Measurements from ENCODE around the gene GALNT14. TPM values are rescaled to one million over a fixed set of nuclear protein-coding genes. Genes with fewer than 3 reads are reported as not detected.

Gene GALNT14
- total RNA-seq, 1 donor from 2014 or later, result 0.55 TPM

DNA sequence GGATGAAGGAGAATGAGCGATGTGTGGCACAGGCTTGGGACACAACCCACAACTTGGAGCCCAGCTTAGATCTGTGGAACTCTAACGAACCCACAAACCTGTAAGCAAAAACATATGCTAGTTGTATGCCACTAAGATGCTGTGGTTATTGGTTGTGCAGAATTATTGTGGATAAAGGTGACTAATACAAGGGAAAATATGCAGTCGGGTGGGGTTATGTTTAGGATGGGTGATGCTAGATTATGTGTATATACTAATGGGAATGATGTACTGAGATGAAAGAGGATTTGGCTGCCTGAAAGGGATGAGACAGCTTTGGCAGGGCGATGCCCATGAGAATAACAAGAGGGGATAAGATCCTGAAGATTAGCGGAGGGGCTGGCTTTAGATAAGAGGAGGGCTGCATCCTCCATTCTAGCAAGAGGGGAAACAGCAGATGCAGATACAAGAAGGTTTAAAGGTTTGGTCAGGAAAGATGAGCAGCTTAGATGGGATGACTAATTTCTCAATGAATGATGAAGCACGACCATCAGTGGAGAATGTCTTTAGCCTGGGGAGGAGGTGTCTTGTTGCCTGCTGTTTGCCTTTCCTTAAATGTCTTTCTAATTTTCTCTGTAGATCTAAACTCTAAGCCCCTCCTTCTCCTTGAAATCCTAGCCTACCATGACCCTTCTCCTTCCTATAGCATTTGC lies 49.6 kb downstream of the GALNT14 start:
- ATAC-seq (no peak), DNase-seq (ENCODE audit: low spot score) (no peak)

DNA sequence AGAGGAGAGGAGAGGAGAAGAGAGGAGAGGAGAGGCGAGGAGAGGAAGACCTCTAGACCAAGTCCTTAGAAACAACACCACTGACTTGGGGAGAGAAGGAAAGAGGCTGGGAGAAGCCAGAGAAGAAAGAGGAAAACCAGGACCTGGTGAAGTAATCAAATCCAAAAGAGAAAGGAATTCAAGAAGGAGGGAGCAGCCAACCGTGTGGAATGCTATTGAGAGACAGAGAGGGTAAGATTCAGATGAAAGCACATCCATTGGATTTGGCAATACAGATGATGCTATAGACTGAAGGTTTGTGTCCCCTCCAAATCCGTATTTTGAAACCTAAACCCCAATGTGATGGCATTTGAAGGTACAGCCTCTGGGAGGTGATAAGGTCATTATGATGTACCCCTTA lies 50.7 kb downstream of the GALNT14 start:
- DNase-seq (ENCODE audit: low spot score), result no peak
- ATAC-seq, result no peak

DNA sequence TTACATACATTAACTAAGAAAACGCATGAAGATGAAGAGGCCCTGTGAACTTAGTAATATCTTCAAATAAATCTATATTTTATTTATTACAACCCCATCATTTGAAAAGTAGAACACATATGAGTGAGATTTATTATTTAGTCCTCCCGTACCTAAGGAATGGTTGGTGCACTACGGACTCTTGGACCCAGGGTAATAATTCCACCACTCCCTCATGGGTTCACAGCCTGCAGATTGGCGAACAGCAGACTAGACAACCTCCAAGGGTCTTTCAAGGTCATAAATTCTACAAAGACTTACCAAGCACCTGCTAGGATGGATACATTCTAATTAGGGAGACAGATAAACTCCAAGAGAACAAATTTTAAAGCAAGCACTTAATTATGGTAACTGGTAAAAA lies 51.6 kb downstream of the GALNT14 start:
- ATAC-seq (no peak), DNase-seq (ENCODE audit: low spot score) (no peak)

DNA sequence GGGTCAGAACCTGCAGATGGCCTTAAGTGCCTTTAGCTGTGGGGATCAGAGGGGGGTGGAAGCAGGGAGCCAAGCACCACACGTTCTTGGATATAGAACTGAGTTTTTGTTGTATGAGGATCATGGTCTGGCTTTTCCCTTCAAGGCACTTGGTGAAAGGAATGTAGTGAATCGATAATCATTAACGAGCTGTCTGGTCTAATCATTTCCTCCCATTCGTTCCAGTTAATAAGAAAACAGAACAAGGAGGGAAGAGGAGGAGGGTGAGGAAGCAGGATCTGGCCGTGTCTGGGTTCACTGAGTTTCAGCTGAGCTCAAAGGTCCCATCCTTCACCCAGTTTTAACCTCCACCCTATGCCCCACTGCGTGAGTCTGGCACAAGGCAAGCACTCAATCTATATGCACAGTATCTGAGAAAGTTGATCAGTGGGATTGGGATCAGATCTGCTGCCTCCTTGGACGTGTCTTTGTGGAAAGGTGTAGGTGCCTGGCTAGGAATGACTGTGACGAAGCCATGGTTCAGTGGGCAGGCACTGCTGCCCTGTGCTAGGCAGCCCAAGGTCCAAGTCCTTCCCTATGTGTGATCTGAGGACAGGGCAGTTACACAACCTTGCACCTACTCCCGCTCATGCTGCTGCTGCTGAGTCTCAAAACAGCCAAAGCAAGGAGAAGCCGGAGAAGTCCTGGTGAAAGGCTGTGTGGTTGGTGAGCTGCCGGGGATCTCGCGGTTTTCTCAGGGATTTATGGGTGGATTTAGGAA lies 54.8 kb downstream of the GALNT14 start:
- ATAC-seq (peak; percentile 97), DNase-seq (ENCODE audit: low spot score) (peak; percentile 52)

DNA sequence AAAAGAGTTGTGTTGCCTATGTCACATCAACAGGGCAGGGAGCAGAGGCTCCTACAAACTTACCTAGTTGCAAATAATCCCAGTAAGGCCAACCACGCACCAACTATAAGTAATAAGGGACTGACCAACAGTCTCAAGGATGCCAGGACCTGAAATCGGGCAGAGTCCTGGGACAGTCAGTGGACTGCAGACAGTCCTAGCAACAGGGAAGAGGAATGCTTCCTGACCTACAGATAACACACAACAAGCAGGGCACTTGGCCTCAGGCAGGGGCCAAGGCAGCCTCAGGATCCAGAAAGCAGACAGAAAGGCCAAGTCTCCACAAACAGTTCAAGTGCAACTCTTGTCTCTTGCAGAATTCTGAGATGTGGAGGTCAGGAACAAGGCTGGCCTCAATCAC lies 56.2 kb downstream of the GALNT14 start:
- ATAC-seq (peak; percentile 8), DNase-seq (ENCODE audit: low spot score) (no peak)

DNA sequence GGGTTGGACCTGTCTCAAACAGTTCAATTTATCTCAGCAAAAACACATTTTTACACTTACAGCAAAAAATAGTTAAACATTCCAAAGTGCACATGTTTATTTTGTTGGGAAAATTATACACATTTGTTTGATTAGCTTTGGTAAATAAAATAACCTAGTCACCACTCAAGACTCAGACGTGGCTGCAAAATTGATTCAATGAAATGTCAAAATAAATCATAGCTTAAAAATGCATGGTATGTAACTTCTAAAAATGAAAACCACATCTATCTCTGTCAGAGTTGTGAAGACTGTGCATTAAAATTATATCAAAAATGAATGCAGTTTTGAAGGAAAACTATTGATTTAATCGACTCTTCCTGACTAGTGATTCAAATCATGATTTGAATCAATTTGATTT lies 56.7 kb downstream of the GALNT14 start:
- DNase-seq (ENCODE audit: low spot score) (no peak), ATAC-seq (no peak)

DNA sequence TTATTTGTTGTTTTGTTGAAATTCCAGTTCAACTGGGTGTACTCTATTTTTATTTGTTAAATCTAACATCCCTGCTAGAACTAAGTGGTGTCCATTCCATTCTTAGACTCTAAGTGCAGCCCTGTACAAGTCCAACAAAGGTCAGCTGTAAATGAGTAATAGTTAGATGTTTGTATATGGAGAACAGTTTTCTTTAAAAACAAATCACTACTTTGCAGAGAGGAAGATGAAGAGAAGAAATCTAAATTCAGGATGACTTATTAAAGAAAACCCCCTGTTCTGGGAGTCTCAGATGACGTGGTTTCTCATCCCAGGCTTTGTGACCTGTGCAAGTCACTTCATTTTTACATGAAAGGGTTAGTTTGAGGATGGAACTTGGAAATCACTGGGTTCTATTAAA lies 57.9 kb downstream of the GALNT14 start:
- ATAC-seq, result no peak
- no peak for DNase-seq (ENCODE audit: low spot score)

DNA sequence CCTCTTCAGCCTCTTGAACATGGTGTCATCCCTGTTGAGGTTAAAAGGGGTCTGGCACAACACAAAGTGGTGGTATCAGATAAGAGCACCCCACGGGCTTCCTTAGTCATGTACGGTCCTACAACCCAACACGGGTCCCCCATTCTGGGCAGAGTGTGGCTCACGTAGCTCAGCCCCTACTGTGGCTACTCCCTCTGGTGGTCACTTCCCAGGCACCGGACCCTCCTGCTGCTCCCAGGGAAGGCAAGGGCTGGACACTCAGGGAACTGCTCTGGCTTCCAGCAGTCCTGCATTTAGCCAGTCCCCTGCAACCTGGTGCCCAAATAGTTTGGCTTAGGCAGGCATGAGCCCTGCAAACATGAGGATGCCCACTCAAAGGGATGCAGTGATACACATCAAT lies 58.6 kb downstream of the GALNT14 start:
- DNase-seq (ENCODE audit: low spot score), result no peak
- no peak for ATAC-seq

DNA sequence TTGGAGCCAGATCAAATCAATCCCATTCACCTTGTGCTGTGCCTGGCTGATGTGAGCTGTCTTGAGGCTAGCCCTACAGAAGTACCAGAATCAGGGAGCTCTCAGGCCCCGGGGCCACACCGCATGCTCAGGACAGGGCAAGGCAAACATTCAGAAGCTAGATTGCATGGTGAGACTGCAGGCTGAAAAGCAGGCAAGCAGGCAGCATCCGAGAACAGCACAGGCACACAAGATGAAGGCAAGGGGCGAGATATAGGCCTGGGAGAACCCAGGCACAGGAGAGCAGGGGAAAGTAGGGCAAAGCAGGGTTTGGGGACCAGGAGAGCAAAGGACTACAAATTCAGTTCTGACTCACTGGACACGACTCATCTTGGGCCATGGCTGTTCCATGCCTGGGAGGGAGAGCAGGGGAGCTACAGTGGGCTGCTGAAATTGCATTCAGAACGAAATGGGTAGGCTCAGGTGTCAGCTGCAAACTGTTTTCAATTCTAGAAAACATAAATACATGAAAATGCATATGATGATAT lies 59.6 kb downstream of the GALNT14 start:
- DNase-seq (ENCODE audit: low spot score) (no peak), ATAC-seq (no peak)

DNA sequence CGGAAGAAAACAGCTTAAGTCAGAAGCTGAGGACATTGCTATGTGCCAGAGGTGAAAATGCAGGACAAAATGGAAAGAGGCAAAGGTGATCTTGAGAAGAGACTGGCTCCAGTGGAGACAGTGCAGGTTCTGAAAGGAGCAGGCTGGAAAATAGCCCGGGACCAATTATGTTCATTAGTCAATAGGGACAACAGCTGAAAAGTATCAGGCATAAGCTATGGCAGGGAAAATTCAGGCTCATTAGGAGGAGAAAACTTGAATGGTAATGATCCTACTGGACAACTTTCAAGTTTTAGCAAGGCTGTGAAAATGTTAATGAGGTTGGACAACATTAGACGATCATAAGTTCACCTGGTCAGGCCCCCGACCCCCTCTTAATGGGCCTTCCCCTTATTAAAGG lies 60.2 kb downstream of the GALNT14 start:
- ATAC-seq (no peak), DNase-seq (ENCODE audit: low spot score) (no peak)

DNA sequence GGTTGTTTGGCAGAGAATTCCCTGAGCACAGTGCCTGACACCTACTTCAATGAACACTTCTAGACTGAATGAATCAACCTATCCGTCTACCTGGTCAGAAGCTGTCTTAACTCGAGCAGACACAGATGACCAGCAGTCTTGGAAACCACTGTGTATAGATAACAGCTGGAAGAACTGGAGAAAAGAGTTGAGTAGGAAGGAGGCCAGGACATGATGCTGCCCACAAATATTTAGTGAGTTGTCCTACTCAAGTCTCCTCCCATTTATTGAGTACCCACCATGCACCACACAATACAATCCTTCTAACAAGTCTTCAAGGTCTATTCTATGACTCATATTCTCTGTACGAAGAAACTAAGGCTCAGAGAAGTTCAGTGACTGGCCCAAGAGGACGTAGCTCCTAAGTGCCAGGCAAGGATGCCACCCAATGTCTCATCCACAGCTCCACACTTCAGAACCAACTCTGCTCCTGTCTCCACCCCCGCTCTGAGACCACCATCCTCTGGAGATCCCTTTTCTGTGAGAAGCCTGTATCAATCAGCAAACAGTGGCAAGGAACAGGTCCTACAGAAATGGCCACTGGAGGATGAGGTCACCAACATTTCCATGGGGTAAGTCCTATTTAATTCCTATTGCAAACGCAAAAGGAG lies 62.2 kb downstream of the GALNT14 start:
- DNase-seq (ENCODE audit: low spot score) (peak; percentile 18), ATAC-seq (no peak)

DNA sequence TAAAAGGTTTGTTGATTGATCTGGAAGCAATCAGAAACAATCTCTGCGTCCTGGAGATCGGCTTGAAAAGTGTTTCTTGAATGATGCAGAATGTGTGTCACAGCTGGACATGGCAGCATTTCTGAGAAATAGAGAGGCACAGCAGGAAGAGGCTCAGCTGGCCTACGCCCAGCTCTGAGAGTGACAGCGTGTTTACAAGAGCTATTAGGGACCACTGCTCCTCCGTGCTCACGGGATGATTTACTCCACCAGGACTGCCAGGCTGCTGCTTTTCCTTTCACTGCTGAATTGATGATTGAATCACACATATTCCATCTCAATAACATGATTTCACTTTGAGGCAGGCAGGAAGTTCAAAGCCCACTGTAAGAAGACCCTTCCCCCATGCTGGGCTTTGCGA lies 62.8 kb downstream of the GALNT14 start:
- no peak for ATAC-seq
- DNase-seq (ENCODE audit: low spot score), result no peak

DNA sequence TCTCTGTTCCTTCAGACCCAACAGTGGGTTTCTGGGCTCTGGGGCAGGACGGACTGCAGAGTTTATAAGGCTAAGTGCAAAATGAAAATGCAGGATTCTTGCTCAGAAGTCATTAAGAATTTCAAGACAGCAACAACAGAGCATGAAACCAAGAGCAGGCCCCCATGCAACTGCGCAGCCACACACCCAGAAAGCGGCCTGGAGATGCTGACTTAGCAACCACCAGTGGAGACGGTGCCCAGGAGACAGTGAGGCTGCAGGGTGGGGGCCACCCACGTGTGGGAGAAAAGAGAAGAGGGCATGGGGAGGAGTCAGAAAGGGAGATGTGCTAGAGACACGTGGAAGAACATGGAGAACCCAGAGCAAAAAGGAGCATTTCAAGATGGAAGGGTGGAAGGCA lies 66.5 kb downstream of the GALNT14 start:
- ATAC-seq, result no peak
- DNase-seq (ENCODE audit: low spot score), result no peak

DNA sequence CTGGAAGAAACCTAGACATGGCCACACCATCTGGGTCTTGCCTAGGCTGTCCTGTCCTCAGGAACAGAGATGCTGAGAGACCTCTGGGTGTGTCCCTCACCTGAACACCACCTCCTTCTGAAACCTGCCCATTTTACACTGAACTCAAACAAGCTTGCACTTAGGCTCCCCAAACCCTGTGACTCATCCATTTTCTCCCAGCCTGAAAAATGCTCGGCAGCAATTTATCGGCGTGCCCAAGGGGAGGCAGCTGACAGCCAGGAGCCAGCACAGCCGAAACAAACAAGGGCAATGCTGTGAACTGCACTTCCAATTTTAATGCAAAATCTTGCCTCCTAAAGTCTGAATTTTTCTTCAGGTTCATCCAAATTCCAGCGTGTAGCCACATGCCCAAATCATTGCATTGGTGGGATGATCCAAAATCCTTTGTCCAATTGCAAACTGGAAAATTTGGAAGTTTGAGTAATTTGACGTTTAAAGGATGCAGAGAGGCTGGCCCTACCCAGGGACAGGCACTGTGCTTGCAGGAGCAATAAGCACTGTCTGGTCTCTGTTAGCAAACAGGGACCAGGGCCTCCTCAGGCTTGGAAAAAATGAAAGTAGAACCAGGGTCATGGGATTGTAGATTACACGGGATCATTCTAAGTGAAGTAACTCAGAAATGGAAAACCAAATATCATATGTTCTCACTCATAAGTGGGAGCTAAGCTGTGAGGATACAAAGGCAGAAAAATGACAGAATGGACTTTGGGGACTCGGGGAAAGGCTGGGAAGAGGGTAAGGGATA lies 67.7 kb downstream of the GALNT14 start:
- ATAC-seq (no peak), DNase-seq (ENCODE audit: low spot score) (no peak)

DNA sequence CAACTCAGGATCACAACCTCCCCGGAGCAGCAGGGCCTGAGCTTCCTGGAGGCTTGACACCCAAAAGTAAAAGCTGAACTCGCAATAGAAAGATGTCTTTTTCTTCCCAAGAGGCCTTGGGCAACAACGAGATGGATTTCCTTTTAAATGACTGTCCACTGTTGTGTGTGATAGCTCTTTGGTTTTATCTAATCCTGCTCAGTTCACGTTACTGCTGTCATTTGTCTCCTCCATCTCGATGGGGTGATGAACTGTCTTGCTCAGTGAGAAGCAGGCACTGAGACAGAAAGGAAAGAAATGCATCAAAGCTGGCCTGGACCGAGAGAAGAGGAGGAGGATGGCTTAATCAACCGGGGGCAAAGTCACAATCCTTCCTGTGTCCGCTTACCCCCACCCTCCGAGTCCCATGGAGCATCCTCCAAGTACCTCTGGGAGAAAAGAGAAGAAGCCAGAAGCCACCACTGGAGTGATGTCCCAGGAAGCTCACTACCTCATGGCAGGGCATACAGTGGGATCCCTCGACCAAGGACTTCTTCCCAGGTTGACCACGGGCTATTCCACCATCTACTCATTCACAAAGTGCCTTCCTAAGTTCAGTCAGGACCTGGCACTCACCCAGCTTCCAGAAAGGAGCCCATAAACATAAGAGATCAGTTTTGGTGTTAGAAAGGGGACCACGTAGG lies 68.5 kb downstream of the GALNT14 start:
- ATAC-seq (no peak), DNase-seq (ENCODE audit: low spot score) (no peak)

DNA sequence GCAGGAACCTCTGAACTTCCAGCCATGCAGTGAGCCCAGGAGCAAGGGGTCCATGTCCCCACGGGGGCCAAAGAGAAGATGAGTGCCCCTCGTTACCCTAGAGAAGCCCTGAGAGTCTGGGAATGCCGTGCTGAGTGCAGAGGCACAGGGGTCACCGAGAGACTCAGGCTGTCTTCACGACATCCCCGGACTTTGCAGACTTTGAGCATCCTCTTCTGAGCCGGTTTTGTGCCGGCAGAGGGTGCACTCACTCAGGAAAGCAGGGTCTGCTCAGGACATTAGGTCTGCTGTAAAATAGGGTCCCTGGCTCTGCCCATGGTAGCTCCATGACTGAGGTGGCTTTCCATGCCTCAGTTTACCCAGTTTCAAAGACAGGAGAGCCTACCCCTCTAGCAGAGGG lies 71.0 kb downstream of the GALNT14 start:
- no peak for DNase-seq (ENCODE audit: low spot score)
- no peak for ATAC-seq

DNA sequence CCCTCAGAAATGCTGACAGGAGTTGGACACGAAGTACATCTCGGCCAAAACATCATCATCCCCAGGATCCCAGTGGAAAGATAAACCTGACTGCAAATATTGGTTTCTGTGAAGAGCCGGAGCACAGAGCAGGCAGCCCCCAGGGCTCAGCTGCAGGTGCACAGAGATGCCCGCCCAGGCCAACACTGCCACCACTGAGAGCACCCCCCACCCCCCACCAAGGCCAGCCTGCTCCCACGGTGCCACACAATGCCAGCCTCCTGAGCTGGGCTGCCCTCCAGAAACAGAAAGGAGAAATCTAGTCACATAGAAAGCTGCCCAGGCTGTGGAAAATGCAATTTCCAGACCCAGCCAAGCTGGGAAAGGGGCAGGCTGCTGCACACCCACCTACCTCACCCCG lies 71.7 kb downstream of the GALNT14 start:
- ATAC-seq, result no peak
- no peak for DNase-seq (ENCODE audit: low spot score)

DNA sequence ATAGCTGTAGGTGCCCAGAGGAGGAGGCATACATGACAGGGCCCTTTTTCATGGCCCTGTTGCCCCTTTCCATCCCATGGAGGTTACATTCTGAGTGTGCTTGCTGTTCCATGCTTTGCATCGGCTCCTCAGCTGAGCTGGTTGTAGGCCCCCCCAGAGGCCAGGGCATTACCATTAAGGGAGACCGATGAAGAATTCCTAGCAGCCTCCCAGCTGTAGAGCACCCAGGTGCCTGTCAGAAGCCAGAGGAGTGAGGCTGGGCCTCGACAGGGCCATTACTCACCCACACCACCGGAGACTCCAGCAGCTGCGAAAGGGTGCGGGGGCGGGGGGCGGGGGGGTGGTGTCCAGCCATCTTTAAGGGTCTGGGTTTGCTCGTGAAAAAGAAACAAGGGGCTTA lies 72.2 kb downstream of the GALNT14 start:
- no peak for DNase-seq (ENCODE audit: low spot score)
- ATAC-seq, result no peak

DNA sequence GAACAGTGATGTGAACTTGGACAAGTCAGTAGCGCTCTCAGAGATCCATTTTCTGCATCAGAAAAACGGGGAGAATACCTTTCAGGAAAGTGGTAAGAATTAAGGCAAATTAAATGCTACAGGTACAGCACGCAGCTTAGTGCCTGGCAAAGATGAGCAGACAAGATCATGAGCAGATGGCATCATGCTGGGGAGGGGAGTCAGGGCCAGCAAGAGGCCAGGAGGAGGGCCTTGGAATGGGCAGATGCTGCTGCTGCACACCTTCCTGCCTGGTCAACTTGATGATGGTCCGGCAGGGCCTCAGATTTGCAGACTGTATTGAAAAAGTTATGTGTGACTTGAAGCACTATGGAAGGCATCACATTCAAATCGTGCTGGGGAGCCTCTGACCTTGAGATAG lies 72.9 kb downstream of the GALNT14 start:
- DNase-seq (ENCODE audit: low spot score) (no peak), ATAC-seq (no peak)

DNA sequence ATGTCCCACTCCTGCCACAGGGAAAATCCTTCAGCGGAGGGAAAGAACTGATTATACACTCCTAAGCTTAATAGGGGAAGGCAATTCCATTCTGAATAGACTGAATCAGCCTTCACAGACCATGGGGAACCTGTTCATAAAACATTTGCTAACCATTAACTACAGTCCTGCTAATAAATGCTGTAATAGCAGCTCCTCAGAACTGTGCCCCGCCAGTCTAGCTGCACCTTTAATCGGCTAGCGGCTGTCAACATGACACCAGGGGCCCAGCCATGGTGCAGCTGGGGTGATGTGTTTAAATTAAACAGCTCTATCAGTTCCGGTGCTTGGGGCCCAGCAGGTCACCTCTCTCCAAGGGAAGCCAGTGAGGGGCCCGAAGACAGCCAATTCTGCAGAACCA lies 77.8 kb downstream of the GALNT14 start:
- DNase-seq (ENCODE audit: low spot score) (no peak), ATAC-seq (no peak)
